Measurements from ENCODE around the gene BPI. TPM values are rescaled to one million over a fixed set of nuclear protein-coding genes. Genes with fewer than 3 reads are reported as not detected.

BPI gene
- total RNA-seq, 4 donors from 2014 or later, result not detected

DNA sequence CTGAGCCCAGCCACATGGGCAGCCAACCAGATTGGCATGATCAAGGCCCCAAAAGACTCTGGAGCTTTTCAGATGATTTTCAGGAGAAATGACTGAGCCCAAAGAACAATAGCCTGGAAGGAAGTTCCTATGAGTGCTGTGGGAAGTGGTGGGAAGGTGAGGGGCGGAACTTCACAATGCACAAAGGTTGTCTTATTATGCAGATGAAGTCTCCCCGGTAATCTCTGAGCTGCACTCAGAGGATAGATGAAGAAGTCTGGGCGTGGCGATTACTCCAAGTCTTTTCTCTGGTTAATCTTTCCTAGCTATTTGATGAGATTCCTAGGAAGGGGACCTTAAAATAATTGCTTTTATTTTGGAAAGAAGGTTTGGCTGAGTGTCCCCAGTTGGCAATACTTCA is 79.2 kb downstream of the BPI start:
- no peak overlapping the region for H3K4me3 ChIP-seq
- H3K36me3 ChIP-seq, result no peaks in the 10 kb centered on the region
- in situ Hi-C loops (cut with MboI; ENCODE audit: low pct_ligation_motif_present in 1 of 4, low pct_unique_long_range_greater_than_20kb in 1 of 4, low sequenced_read_pairs in 3 of 4), result no loop called here
- no peak for DNase-seq
- no peaks in the 10 kb centered on the region for H3K9me3 ChIP-seq
- no peaks in the 10 kb centered on the region for H3K4me1 ChIP-seq
- H3K27ac ChIP-seq, result no peak overlapping the region
- intact Hi-C loops (cut with DNase I; ENCODE audit: low total_unique reads), result no loop called here
- 70 to 71% methylated on average over 2 to 4 of the region's 4 CpGs for WGBS, 2 donors (ENCODE audit: low coverage in 1 of 2)
- TF ChIP-seq POLR2A (IDR thresholded peaks at IDR 0.05) (no peak), EP300 (IDR thresholded peaks at IDR 0.05; ENCODE audit: low read depth) (no peak), POLR2AphosphoS5 (IDR thresholded peaks at IDR 0.05) (no peak)
- TF ChIP-seq, protein P1, sequence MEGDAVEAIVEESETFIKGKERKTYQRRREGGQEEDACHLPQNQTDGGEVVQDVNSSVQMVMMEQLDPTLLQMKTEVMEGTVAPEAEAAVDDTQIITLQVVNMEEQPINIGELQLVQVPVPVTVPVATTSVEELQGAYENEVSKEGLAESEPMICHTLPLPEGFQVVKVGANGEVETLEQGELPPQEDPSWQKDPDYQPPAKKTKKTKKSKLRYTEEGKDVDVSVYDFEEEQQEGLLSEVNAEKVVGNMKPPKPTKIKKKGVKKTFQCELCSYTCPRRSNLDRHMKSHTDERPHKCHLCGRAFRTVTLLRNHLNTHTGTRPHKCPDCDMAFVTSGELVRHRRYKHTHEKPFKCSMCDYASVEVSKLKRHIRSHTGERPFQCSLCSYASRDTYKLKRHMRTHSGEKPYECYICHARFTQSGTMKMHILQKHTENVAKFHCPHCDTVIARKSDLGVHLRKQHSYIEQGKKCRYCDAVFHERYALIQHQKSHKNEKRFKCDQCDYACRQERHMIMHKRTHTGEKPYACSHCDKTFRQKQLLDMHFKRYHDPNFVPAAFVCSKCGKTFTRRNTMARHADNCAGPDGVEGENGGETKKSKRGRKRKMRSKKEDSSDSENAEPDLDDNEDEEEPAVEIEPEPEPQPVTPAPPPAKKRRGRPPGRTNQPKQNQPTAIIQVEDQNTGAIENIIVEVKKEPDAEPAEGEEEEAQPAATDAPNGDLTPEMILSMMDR (IDR thresholded peaks at IDR 0.05), result no peak
- peaks cover 7% of the 10 kb centered on the region for H3K27me3 ChIP-seq

DNA sequence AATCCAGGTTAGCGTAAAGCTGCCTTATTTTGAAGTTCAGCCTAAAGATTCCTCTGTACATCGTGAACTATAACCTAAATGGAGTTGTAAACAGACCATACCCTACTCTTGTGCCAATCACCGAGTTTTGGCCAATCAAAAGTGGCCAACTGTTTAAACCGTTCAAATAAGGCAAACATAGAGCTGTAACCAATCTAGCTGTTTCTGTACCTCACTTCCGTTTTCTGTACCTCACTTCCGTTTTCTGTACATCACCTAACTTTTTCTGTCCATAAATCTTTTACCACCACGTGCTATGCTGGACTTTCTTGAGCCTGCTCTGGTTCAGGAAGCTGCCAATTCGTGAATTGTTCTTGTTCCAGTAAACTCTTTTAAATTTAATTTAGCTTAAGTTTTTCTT is 82.0 kb downstream of the BPI start:
- in situ Hi-C loops (cut with MboI; ENCODE audit: low pct_ligation_motif_present in 1 of 4, low pct_unique_long_range_greater_than_20kb in 1 of 4, low sequenced_read_pairs in 3 of 4), result no loop called here
- TF ChIP-seq POLR2AphosphoS5 (IDR thresholded peaks at IDR 0.05) (no peak), EP300 (IDR thresholded peaks at IDR 0.05; ENCODE audit: low read depth) (no peak), POLR2A (IDR thresholded peaks at IDR 0.05) (no peak)
- TF ChIP-seq, protein P1 (IDR thresholded peaks at IDR 0.05), result no peak
- peaks cover 7% of the 10 kb centered on the region for H3K27me3 ChIP-seq
- 72 to 100% methylated on average over 1 to 8 of the region's 8 CpGs for WGBS, 2 donors (ENCODE audit: low coverage in 1 of 2)
- no peaks in the 10 kb centered on the region for H3K9me3 ChIP-seq
- H3K27ac ChIP-seq, result no peak overlapping the region
- no peaks in the 10 kb centered on the region for H3K36me3 ChIP-seq
- no peak overlapping the region for H3K4me3 ChIP-seq
- no peaks in the 10 kb centered on the region for H3K4me1 ChIP-seq
- intact Hi-C loops (cut with DNase I; ENCODE audit: low total_unique reads), result no loop called here
- no peak for DNase-seq

DNA sequence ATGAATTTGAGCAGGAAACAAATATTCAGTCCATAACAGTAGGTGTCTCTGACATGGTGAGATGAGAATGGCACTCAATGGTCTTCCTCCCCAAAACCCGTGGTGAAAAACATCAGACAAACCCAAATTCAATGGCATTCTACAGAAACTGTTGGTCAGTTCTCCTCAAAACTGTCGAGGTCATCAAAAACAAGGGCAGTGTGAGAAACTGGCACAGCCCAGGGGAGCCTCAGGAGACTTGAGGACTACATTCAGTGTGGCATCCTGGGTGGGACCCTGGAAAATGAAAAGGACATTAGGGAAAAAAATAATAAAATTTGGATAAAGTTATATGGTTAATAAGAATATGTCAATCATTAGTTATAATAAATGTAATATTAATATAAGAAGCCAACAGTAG is 82.9 kb downstream of the BPI start:
- H3K4me1 ChIP-seq, result no peaks in the 10 kb centered on the region
- intact Hi-C loops (cut with DNase I; ENCODE audit: low total_unique reads) (no loop called here), in situ Hi-C loops (cut with MboI; ENCODE audit: low pct_ligation_motif_present in 1 of 4, low pct_unique_long_range_greater_than_20kb in 1 of 4, low sequenced_read_pairs in 3 of 4) (no loop called here)
- no peaks in the 10 kb centered on the region for H3K36me3 ChIP-seq
- peaks cover 7% of the 10 kb centered on the region for H3K27me3 ChIP-seq
- whole genome bisulfite sequencing, 2 donors (ENCODE audit: low coverage in 1 of 2), result 66 to 67% methylated on average over 2 of the region's 2 CpGs
- no peak overlapping the region for H3K4me3 ChIP-seq
- no peak for DNase-seq
- H3K9me3 ChIP-seq, result no peaks in the 10 kb centered on the region
- H3K27ac ChIP-seq, result no peak overlapping the region
- TF ChIP-seq POLR2A (IDR thresholded peaks at IDR 0.05), result no peak

Other genes with a start within 250 kb of the BPI start
- 10 to 100 TPM; 14.2 to 52.0 (median 21.7) TPM for gene TGM2, start 138.9 kb upstream of the BPI start, total RNA-seq
- 10 to 100 TPM in 1 of 4 donors, 1 to 10 TPM in 3; 1.6 to 20.2 (median 3.7) TPM for gene KIAA1755, start 43.4 kb upstream of the BPI start, total RNA-seq
- not detected for gene LBP, start 42.3 kb downstream of the BPI start, total RNA-seq
- gene SNHG17, start 131.2 kb downstream of the BPI start, total RNA-seq, result 100 to 1,000 TPM in 1 of 4 donors, 10 to 100 TPM in 3; 15.8 to 191 (median 43.7) TPM
- 10 to 100 TPM; 22.7 to 67.0 (median 56.7) TPM for gene RALGAPB, start 168.7 kb downstream of the BPI start, total RNA-seq